Ishikawa (cell line): ENCODE data around the gene CBX2.

Experiments
- CEBPB ChIP-seq: IDR thresholded peaks from 2 replicates; pipeline ENCODE4 v1.6.1; 2012
- CREB1 ChIP-seq: IDR thresholded peaks from 2 replicates; pipeline ENCODE4 v1.6.1; 2012; ENCODE audit warnings: low read depth
- EGR1 ChIP-seq: IDR thresholded peaks from 2 replicates; pipeline ENCODE4 v1.6.1; 2012
- EP300 ChIP-seq: IDR thresholded peaks from 2 replicates; pipeline ENCODE4 v1.6.1; 2012; ENCODE audit warnings: borderline replicate concordance
- FOXM1 ChIP-seq: IDR thresholded peaks from 2 replicates; pipeline ENCODE4 v1.6.1; 2012; ENCODE audit warnings: low read depth, borderline replicate concordance
- MAX ChIP-seq: IDR thresholded peaks from 2 replicates; pipeline ENCODE4 v1.6.1; 2012
- NFIC ChIP-seq: IDR thresholded peaks from 2 replicates; pipeline ENCODE4 v1.6.1; 2012
- RAD21 ChIP-seq: IDR thresholded peaks from 2 replicates; pipeline ENCODE4 v1.6.1; 2012; ENCODE audit warnings: low read depth
- TAF1 ChIP-seq: IDR thresholded peaks from 2 replicates; pipeline ENCODE4 v1.6.1; 2012; ENCODE audit warnings: low read depth, mild to moderate bottlenecking
- TCF12 ChIP-seq: IDR thresholded peaks from 2 replicates; pipeline ENCODE4 v1.6.1; 2012; ENCODE audit warnings: low read depth
- TEAD4 ChIP-seq: IDR thresholded peaks from 2 replicates; pipeline ENCODE4 v1.6.1; 2012
- USF1 ChIP-seq: IDR thresholded peaks from 2 replicates; pipeline ENCODE4 v1.6.1; 2012
- YY1 ChIP-seq: IDR thresholded peaks from 2 replicates; pipeline ENCODE4 v1.6.1; 2012; ENCODE audit warnings: low read depth

GRCh38 chr17:79746889-79747507, 30.9 kb upstream of the CBX2 start:
- no peak for TF ChIP-seq YY1
- no peak for TF ChIP-seq RAD21
- TF ChIP-seq EGR1 = no peak
- no peak for TF ChIP-seq NFIC
- TF ChIP-seq USF1 = no peak
- no peak for TF ChIP-seq EP300
- TF ChIP-seq CREB1 = no peak
- TF ChIP-seq CEBPB = no peak
- TF ChIP-seq TAF1 = no peak
- no peak for TF ChIP-seq TEAD4
- TF ChIP-seq FOXM1 = no peak
- no peak for TF ChIP-seq MAX
- no peak for TF ChIP-seq TCF12
